Mesendoderm (in vitro differentiated cells): ENCODE results near the gene RAPGEF6.

Source experiments
- DNase-seq: peaks from one replicate; pipeline ENCODE4 v3.0.0; 2013
- H2AK5ac ChIP-seq: 2 replicates; pipeline ENCODE4 v1.6.1; 2013; ENCODE audit warnings: low read length, inconsistent platforms
- H2BK120ac ChIP-seq: 2 replicates; pipeline ENCODE4 v1.6.1; 2013; ENCODE audit warnings: low read depth, mild to moderate bottlenecking, low read length, moderate library complexity, mixed read lengths
- H2BK15ac ChIP-seq: replicated peaks from 2 replicates; pipeline ENCODE4 v1.6.1; 2013; ENCODE audit warnings: low read depth, mild to moderate bottlenecking, moderate library complexity
- H2BK5ac ChIP-seq: 2 replicates; pipeline ENCODE4 v1.6.1; 2013; ENCODE audit warnings: low read length, inconsistent platforms
- H3K18ac ChIP-seq: 2 replicates; pipeline ENCODE4 v1.6.1; 2013; ENCODE audit warnings: mild to moderate bottlenecking, low read length, mixed read lengths
- H3K23ac ChIP-seq: one replicate; pipeline ENCODE4 v1.6.1; 2013; ENCODE audit warnings: low read length
- H3K27ac ChIP-seq: 2 replicates; pipeline ENCODE4 v1.5.1; 2013; ENCODE audit warnings: low read depth, mild to moderate bottlenecking, inconsistent platforms, low read length, moderate library complexity
- H3K27me3 ChIP-seq: 2 replicates; pipeline ENCODE4 v1.6.1; 2013; ENCODE audit warnings: low read length, control low read depth, mild to moderate bottlenecking, inconsistent platforms; ENCODE audit not compliant: insufficient read depth, poor library complexity
- H3K36me3 ChIP-seq: 2 replicates; pipeline ENCODE4 v1.6.1; 2013; ENCODE audit warnings: low read length, inconsistent platforms; ENCODE audit not compliant: control insufficient read depth, insufficient read depth
- H3K4ac ChIP-seq: one replicate; pipeline ENCODE4 v1.6.1; 2013; ENCODE audit warnings: low read depth, mild to moderate bottlenecking, low read length, moderate library complexity
- H3K4me1 ChIP-seq: 2 replicates; pipeline ENCODE4 v1.6.1; 2013; ENCODE audit warnings: low read depth, low read length, inconsistent platforms; ENCODE audit not compliant: control insufficient read depth
- H3K4me2 ChIP-seq: 2 replicates; pipeline ENCODE4 v1.6.1; 2013; ENCODE audit warnings: low read length
- H3K4me3 ChIP-seq: 2 replicates; pipeline ENCODE4 v1.5.1; 2013; ENCODE audit warnings: mild to moderate bottlenecking, low read length
- H3K56ac ChIP-seq: one replicate; pipeline ENCODE4 v1.6.1; 2013; ENCODE audit warnings: low read length
- H3K79me1 ChIP-seq: 2 replicates; pipeline ENCODE4 v1.6.1; 2013; ENCODE audit warnings: low read length, inconsistent platforms
- H3K79me2 ChIP-seq: 2 replicates; pipeline ENCODE4 v1.6.1; 2013; ENCODE audit warnings: mild to moderate bottlenecking, low read length; ENCODE audit not compliant: control insufficient read depth, insufficient read depth
- H3K9ac ChIP-seq: 2 replicates; pipeline ENCODE4 v1.6.1; 2013; ENCODE audit warnings: low read length, inconsistent platforms
- H4K5ac ChIP-seq: one replicate; pipeline ENCODE4 v1.6.1; 2013; ENCODE audit warnings: low read length
- H4K8ac ChIP-seq: one replicate; pipeline ENCODE4 v1.6.1; 2013; ENCODE audit warnings: low read depth, mild to moderate bottlenecking, control low read depth, low read length, moderate library complexity
- whole genome bisulfite sequencing: extraction: QIAGEN DNeasy Blood & Tissue Kit; methylation state at CpG from one replicate; pipeline ENCODE4 v1.1.7; 2013; ENCODE audit warnings: low lambda C conversion rate, missing lambda C conversion rate; ENCODE audit not compliant: insufficient coverage; ENCODE audit errors: extremely low coverage; 5-methylcytosine and 5-hydroxymethylcytosine counted together

RAPGEF6 gene

GRCh38 chr5:131647048-131647769 lies 12.2 kb upstream of the RAPGEF6 start:
- Histone ChIP-seq H3K56ac (no peak overlapping the region), H3K23ac (no peak overlapping the region), H3K18ac (no peak overlapping the region), H4K8ac (no peak overlapping the region), H3K79me1 (no peaks in the 10 kb centered on the region), H2BK5ac (no peak overlapping the region), H3K4ac (no peak overlapping the region), H2BK120ac (no peak overlapping the region), H3K36me3 (no peaks in the 10 kb centered on the region), H3K9ac (no peak overlapping the region), H3K4me1 (no peaks in the 10 kb centered on the region), H3K27me3 (no peaks in the 10 kb centered on the region), H2BK15ac (no peak overlapping the region), H3K27ac (no peak overlapping the region), H3K79me2 (no peaks in the 10 kb centered on the region), H4K5ac (no peak overlapping the region), H3K4me3 (no peak overlapping the region), H2AK5ac (no peak overlapping the region), H3K4me2 (no peak overlapping the region)
- no CpG with 5 or more reads among the region's 10 CpGs for WGBS
- no peak for DNase-seq

- no CpG with 5 or more reads among the region's 7 CpGs for WGBS
- Histone ChIP-seq H2AK5ac (no peak overlapping the region), H3K27me3 (no peaks in the 10 kb centered on the region), H3K36me3 (no peaks in the 10 kb centered on the region), H3K79me1 (no peaks in the 10 kb centered on the region), H3K18ac (no peak overlapping the region), H3K27ac (no peak overlapping the region), H3K9ac (no peak overlapping the region), H3K4me3 (no peak overlapping the region), H2BK120ac (no peak overlapping the region), H3K4me2 (no peak overlapping the region), H3K56ac (no peak overlapping the region), H3K23ac (no peak overlapping the region), H3K4me1 (no peaks in the 10 kb centered on the region), H4K5ac (no peak overlapping the region), H2BK15ac (no peak overlapping the region), H3K4ac (no peak overlapping the region), H4K8ac (no peak overlapping the region), H2BK5ac (no peak overlapping the region), H3K79me2 (no peaks in the 10 kb centered on the region)
- no peak for DNase-seq
Measured at GRCh38 chr5:131644822-131645221, 9.8 kb upstream of the RAPGEF6 start.

GRCh38 chr5:131644370-131644769 lies 9.3 kb upstream of the RAPGEF6 start:
- DNase-seq: no peak
- Histone ChIP-seq H3K18ac (no peak overlapping the region), H3K9ac (no peak overlapping the region), H2AK5ac (no peak overlapping the region), H2BK5ac (no peak overlapping the region), H3K27me3 (no peaks in the 10 kb centered on the region), H3K23ac (no peak overlapping the region), H3K79me1 (no peaks in the 10 kb centered on the region), H3K79me2 (no peaks in the 10 kb centered on the region), H3K4me1 (no peaks in the 10 kb centered on the region), H4K8ac (no peak overlapping the region), H3K4ac (no peak overlapping the region), H3K27ac (no peak overlapping the region), H3K56ac (no peak overlapping the region), H2BK15ac (no peak overlapping the region), H3K4me3 (no peak overlapping the region), H4K5ac (no peak overlapping the region), H2BK120ac (no peak overlapping the region), H3K36me3 (no peaks in the 10 kb centered on the region), H3K4me2 (no peak overlapping the region)
- no CpG with 5 or more reads among the region's 1 CpG for WGBS

- Histone ChIP-seq H2BK15ac (no peak overlapping the region), H3K4me3 (no peak overlapping the region), H3K27me3 (no peaks in the 10 kb centered on the region), H3K9ac (no peak overlapping the region), H3K27ac (no peak overlapping the region), H4K5ac (no peak overlapping the region), H2BK120ac (no peak overlapping the region), H4K8ac (no peak overlapping the region), H3K18ac (no peak overlapping the region), H2BK5ac (no peak overlapping the region), H3K79me2 (no peaks in the 10 kb centered on the region), H2AK5ac (no peak overlapping the region), H3K4ac (no peak overlapping the region), H3K4me1 (no peaks in the 10 kb centered on the region), H3K56ac (no peak overlapping the region), H3K4me2 (no peak overlapping the region), H3K79me1 (no peaks in the 10 kb centered on the region), H3K23ac (no peak overlapping the region), H3K36me3 (no peaks in the 10 kb centered on the region)
- no CpG with 5 or more reads among the region's 1 CpG for WGBS
- DNase-seq: no peak
Measured at GRCh38 chr5:131641494-131641893, 6.5 kb upstream of the RAPGEF6 start.

- Histone ChIP-seq H3K79me2 (no peaks in the 10 kb centered on the region), H4K8ac (no peak overlapping the region), H2BK120ac (no peak overlapping the region), H3K4me3 (no peak overlapping the region), H3K56ac (no peak overlapping the region), H3K79me1 (no peaks in the 10 kb centered on the region), H3K4ac (no peak overlapping the region), H3K27ac (no peak overlapping the region), H3K23ac (no peak overlapping the region), H3K27me3 (no peaks in the 10 kb centered on the region), H3K4me1 (no peaks in the 10 kb centered on the region), H3K9ac (no peak overlapping the region), H3K4me2 (no peak overlapping the region), H2BK5ac (no peak overlapping the region), H3K36me3 (no peaks in the 10 kb centered on the region), H3K18ac (no peak overlapping the region), H2BK15ac (no peak overlapping the region), H2AK5ac (no peak overlapping the region), H4K5ac (no peak overlapping the region)
- peak; percentile 40 for DNase-seq
- WGBS: 100% methylated on average over 1 of the region's 5 CpGs
Measured at GRCh38 chr5:131640043-131640856, 5.2 kb upstream of the RAPGEF6 start.
